HG02571 (cell line): ENCODE measurements around the gene DMAC2.
"Not testable (repeated sequence)": the region's sequence is repeated elsewhere in the genome, so short reads cannot be mapped to it uniquely, and the experiment has no call there.

Source experiments
- ATAC-seq: cut with Tn5 transposase; IDR thresholded peaks from one replicate; pipeline ENCODE4 v1.9.1; 2021; ENCODE audit warnings: mild to moderate bottlenecking, moderate library complexity; ENCODE audit not compliant: unreplicated experiment

Gene DMAC2

GRCh38 chr19:41443813-41444455 lies 4.2 kb upstream of the DMAC2 start:
- ATAC-seq: no peak

DNA sequence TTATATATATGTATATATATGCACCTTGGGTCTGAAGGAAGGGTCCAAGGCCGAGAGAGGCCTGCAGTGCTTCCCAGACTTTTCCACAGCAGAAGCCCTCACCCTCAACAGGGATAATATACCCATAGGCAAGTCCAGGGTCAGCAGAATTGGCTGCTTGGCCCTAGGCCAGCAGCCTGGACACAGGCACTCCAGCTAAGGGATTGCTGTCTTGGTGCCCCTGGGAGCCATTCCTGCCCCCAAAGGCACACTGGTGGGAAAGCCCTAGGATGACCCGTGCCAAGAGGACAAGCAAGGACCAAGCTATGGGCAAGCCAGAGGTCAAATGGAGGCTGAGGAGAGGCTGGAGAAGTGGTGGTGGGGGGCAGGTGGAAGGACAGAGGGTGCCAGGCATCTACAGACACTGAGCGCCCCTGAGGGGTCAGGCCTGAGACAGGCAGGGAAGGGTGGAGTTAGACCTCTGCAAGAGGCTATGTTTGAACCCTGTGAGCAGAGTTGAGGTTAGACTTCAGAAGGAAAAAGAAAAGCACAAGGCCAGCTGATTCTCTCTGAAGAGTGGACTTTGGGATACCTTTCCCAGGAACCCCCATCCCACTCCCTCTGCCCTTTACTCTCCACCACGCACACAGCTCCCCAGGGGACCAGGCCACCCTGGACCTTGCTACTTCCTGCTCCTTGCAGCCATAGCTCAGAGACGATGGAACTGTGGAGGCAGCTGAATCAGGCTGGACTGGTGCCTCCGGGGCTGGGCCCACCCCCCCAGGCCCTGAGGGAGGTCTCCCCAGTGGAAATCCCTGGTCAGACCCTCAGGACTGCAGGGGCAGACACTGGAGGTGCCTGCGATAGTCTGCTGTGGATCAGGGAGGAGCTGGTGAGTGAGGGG lies 3.0 kb upstream of the DMAC2 start, which contains the start of gene ERICH4:
ERICH4 (plus strand) TSS at position 684 of the 883 bp plus-strand sequence; CDS start at position 698, 14 bp downstream.
- no peak for ATAC-seq

GRCh38 chr19:41441321-41441945 lies 1.7 kb upstream of the DMAC2 start:
- ATAC-seq: no peak

GRCh38 chr19:41437944-41438574 lies 1.7 kb downstream of the DMAC2 start:
- no peak for ATAC-seq

DNA sequence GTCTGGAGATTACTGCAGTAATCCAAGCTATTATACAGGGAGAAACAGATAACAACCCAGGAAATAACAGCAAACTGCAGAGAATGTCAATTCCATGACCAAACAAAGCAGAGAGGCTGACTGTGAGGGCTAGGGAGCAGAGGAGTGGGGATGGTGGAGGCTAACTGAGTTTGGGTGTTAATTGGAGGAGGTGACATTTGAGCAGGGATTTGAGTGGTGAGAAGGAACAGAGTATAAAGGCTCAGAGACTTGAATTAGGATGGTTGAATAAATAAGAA lies 3.1 kb downstream of the DMAC2 start:
- no peak for ATAC-seq

GRCh38 chr19:41435936-41436673 lies 3.6 kb downstream of the DMAC2 start:
- no peak for ATAC-seq

GRCh38 chr19:41435376-41435775 lies 4.3 kb downstream of the DMAC2 start:
- ATAC-seq: not testable (repeated sequence)

DNA sequence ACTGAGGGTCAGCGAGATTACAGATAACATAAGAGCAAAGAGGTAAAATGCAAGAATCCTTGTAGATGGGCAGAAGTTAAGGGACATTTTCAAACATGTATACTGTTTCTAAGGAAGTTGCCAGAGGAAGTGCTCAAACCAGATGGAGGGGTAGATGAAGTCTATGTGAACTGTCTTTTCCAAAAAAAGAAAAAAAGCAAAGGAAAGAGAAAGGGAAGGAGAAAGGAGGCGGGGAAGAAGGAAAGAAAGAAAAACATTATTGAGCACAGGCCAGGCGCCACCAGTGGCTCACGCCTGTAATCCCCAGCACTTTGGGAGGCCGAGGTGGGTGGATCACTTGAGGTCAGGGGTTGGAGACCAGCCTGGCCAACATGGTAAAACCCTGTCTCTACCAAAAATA lies 5.3 kb downstream of the DMAC2 start:
- no peak for ATAC-seq

GRCh38 chr19:41433171-41433570 lies 6.5 kb downstream of the DMAC2 start:
- no peak for ATAC-seq

- no peak for ATAC-seq
These were observed 8.0 kb downstream of the DMAC2 start for GRCh38 chr19:41431426-41432386.

DNA sequence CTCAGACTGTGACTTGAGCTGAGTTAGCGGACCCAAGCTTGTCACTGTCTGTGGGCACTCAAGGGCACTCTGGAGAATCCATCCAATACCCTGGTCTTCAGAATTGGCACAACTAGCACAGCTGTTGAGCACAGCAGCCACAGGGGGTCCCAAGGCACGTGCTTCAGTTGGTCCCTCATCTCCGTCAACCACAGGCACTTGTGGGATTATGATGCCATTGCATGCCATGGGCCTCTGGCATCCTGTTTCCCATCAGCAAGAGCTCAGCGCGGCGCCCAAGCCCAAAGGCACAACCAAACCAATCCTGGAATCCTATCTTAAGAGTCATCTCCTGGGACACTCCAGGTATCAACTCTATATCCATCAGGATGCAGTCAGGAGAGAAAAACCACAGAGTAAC lies 8.8 kb downstream of the DMAC2 start:
- ATAC-seq: no peak

DNA sequence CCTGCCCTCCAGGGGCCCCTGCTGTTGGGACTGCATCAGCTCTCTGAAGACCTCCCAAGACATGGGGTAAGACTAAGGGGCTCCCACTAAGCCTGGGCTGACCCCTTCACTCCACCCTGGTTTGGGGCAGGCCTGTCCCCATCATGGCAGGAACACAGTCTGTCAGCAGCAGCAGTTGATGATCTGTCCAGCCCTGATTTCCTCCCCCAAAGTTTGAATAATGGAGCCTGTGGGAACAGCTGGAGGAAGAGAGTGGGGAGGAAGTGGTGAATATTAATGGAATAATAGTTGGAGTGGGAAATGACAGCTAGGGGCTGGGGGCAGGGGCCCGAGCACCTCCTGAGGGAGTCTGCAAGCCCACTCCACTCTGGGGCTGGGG lies 11.2 kb downstream of the DMAC2 start:
- no peak for ATAC-seq

DNA sequence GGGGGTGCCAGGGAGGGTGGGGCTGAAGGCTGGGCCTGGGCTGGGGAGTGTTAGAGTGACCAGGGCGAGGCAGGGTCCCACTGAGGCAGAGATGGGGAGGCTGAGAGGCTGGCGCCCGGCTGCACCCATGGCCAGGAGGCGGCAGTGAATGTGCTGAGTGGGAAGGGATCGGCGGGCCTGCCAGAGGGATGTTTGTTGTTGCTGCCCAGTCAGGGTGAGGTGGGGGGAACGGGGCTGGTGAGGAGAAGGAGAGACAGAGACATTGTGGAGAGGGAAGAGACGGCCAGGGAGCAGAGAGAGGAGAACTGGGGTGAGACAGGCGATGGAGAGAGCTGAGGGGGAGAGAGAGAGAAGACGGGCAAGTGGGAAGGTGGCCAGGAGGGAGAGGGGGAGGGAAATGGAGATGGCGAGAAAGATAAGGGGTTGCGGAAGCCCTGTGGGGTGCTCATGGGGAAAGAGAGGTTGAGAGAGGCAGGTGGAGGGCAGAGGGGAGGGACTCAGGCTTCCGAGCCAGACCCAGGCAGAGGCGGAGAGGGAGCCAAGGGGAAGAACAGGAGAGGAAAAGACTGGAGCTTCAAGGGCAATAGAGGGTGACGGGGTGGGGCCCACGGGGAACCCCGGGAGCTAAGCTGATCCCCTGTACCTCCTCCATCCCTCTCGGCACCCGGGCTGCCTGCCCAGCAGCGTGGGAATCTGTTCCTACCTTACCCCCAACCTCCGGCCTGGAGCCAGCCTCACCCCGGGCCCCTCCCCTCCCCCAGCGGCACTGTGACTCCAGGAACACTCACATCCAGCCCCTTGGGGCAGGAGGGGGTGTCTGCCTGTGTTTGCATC lies 11.8 kb downstream of the DMAC2 start:
- ATAC-seq: no peak

- ATAC-seq: no peak
These were observed 12.6 kb downstream of the DMAC2 start, which contains the start of gene B3GNT8 for GRCh38 chr19:41426952-41427646. TSS of gene B3GNT8 (minus strand) at chr19:41427374. CDS start at chr19:41426778, 596 bp downstream.

- no peak for ATAC-seq
These were observed 13.4 kb downstream of the DMAC2 start for GRCh38 chr19:41426116-41426841.

DNA sequence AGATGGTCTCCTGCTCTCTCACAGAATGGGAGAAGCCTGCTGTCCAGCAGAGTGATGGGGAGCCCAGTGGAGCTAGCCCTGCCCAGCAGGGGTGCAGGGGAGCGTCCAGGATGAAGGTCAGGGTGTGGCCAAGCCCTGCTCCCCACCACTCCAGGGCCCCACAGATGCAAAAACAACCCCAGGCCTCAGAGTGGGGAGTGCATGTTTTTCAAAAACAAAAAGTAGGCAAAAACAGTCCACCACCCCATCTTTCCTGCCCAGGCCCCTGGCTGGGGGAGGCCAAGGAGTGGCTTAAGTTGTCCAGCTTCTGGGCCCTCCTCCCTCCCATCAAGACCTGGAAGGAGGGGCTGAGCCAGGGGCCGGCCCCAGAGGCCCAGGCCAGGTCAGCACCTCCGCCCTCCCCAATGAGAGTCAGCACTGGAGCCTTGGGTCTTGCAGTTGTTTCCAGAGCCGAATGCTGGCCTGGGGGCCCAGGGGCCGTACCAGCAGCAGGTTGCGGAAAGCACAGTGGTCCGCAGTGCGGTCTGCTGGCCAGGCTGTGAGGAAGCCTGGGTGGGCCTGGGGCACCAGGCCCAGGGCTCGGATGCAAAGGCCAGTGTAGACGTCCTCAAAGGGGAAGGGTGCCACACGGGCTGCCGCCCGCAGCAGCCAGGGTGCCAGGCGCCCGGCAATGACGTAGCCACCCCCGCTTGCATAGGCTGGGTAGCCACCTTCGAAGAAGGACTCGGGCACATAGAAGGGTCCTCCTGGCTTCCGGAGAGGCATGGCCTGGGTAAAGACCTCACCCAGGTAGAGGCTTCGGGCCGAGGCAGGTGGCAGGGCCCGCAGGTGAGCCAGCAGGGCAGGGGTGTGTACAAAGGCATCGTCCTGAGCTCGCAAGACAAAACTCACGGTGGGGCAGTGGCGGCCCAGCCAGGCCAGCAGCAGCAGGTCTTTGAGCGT lies 14.3 kb downstream of the DMAC2 start:
- ATAC-seq: no peak
